Astrocyte of the spinal cord (primary cell): ENCODE measurements around the gene NUDT1.

ENCODE experiments used
- DNase-seq: peaks from one replicate; pipeline ENCODE4 v3.0.0; 2011; ENCODE audit warnings: low read depth, low spot score
- H3K4me3 ChIP-seq: 2 replicates; pipeline ENCODE4 v1.5.1; 2011; ENCODE audit warnings: low read depth, mild to moderate bottlenecking, low read length, moderate library complexity
- CTCF ChIP-seq: IDR thresholded peaks from 2 replicates; pipeline ENCODE4 v1.5.1; 2012; ENCODE audit warnings: low read depth, mild to moderate bottlenecking, low read length, inconsistent platforms
- in situ Hi-C: cut with HindIII; loops from 2 replicates; pipeline ENCODE4 v1.10.0; 2017; ENCODE audit warnings: low sequenced_read_pairs

NUDT1 gene

GRCh38 chr7:2241580-2242540 is at the start of gene NUDT1, which contains the start of gene MRM2:
Gene NUDT1 (plus strand): TSS chr7:2242226. CDS start chr7:2244575, 2,349 bp downstream.
Gene MRM2 (minus strand): TSS chr7:2242205. CDS start chr7:2242169, 36 bp downstream.
- no peak for TF ChIP-seq CTCF
- in situ Hi-C loops = no loop called here
- DNase-seq = peak; percentile 68
- H3K4me3 ChIP-seq = peak within 1 kb of the TSS; percentile 83

GRCh38 chr7:2192831-2193534 is 49.0 kb upstream of the NUDT1 start:
- DNase-seq = no peak

GRCh38 chr7:2193575-2194305 is 48.3 kb upstream of the NUDT1 start:
- in situ Hi-C loops = no loop called here
- DNase-seq = no peak
- no peak overlapping the region for H3K4me3 ChIP-seq
- TF ChIP-seq CTCF = no peak

More at GRCh38 chr7:2192831-2193534, 49.0 kb upstream of the NUDT1 start:
- TF ChIP-seq CTCF = no peak
- no peak overlapping the region for H3K4me3 ChIP-seq
- in situ Hi-C loops = no loop called here

GRCh38 chr7:2195400-2196246 is 46.4 kb upstream of the NUDT1 start:
- DNase-seq = no peak
- H3K4me3 ChIP-seq = no peak overlapping the region
- in situ Hi-C loops = no loop called here
- TF ChIP-seq CTCF = no peak

- no peak for DNase-seq
- no peak for TF ChIP-seq CTCF
- H3K4me3 ChIP-seq = no peak overlapping the region
- in situ Hi-C loops = no loop called here
Measured at GRCh38 chr7:2196381-2197378, 45.3 kb upstream of the NUDT1 start.
